HL-60/S4 treated with phorbol 12-myristate 13-acetate at 8.2 ng/mL for 4 days and 3 days (cell line): ENCODE results near the gene PCSK4.

ENCODE experiments used
- in situ Hi-C: fragments of 300-500 bp; cut with MboI; formaldehyde crosslinking; loops from 2 replicates; pipeline ENCODE4 v1.15.0; 2022; ENCODE audit warnings: low sequenced_read_pairs

The PCSK4 gene

GRCh38 chr19:1457892-1458291 lies 32.3 kb downstream of the PCSK4 start:
- in situ Hi-C loops, result no loop called here

GRCh38 chr19:1457031-1457739 lies 33.0 kb downstream of the PCSK4 start:
- in situ Hi-C loops, result no loop called here

- in situ Hi-C loops, result no loop called here
These were observed 33.8 kb downstream of the PCSK4 start for GRCh38 chr19:1456121-1456900.

- in situ Hi-C loops, result no loop called here
These were observed 34.6 kb downstream of the PCSK4 start for GRCh38 chr19:1455336-1456120.

DNA sequence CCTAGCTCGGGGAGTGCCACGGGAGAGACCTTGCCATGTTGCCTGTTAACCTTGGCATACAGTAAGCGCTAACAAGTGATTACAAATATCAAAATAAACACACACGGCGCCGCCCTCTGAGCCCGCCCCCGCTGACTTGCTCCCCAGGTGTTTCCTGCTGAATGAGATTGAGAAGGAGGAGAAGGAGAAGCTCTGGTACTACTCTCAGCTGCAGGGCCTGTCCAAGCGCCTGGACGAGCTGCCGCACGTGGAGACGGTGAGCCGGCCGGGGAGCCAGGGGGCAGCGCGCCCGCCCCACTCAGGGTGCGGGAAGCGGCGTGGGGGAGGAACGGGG lies 35.2 kb downstream of the PCSK4 start:
- in situ Hi-C loops, result no loop called here

- in situ Hi-C loops, result no loop called here
These were observed 36.4 kb downstream of the PCSK4 start for GRCh38 chr19:1453525-1454364.

DNA sequence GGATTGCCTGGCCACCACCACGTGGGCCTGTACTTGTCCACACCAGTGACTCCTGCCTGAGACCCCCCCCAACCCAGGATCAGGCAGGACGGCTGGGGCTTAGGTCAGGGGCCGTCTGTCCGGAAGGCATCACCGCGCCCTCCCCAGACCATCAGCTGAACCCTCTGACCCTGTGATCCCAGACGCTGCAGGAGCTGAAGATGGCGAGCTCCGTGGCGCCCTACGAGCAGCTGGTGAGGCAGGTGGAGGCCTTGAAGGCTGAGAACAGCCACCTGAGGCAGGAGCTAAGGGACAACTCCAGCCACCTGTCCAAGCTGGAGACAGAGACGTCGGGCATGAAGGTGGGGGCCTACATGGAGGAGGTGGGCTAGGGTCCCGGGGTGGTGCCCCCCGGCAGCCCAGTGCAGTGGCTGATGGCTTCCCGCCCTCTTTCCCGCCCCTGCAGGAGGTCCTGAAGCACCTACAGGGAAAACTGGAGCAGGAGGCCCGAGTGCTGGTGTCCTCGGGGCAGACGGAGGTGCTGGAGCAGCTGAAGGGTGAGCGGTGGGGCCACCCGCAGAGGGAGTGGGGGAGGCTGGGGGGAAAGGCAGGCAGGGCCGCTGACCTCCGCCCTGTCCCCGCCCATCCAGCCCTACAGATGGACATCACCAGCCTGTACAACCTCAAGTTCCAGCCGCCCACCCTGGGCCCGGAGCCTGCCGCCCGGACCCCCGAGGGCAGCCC lies 37.2 kb downstream of the PCSK4 start:
- in situ Hi-C loops, result no loop called here

GRCh38 chr19:1451916-1452801 lies 38.0 kb downstream of the PCSK4 start:
- in situ Hi-C loops, result no loop called here

DNA sequence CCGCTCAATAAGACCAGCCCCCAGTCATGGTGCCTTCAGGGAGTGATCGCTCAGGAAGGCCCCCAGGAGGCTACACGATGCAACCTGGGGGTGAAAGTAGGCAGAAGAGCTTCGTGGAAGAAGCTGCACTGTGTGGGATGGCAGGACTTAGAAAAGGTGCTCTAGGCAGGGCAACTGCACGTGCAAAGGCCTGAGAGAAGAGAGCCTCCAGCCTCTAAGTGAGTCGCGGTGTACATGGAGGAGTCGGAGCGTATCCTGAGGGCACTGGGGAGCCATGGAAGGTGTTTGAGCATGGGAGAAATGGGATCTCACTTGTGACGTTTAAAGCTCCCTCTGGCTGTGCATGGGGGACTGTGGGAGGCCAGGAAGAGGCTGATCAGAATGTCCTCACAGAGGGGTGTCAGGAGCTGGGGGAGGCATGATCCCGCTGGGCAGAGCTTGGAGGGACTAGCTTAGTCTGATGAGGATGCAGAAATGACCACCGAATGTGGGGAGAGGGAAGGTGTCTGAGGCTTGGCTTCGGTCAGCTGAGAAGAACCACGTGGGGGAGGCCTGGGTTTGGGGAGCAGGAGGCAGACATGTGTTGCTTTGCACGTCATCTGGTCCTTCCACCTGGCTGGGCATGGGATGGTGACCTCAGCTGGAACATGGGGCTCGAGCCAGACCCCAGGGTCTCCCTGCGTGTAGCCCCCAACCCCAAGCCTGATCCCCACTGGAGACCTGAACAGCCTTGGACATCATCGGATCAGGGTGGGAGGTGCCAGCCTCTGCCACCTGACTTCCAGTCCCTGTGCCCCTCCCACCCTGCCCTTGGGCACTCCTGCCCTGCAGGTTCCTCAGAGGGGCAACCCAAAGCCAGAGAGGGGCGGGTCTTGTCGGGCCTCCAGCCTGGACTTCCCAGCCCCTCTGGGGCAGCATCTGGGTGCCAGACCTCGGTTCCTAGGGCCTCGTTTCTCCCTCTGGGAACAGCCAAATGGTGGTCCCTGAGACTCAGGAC lies 39.1 kb downstream of the PCSK4 start:
- in situ Hi-C loops, result no loop called here

GRCh38 chr19:1449467-1450442 lies 40.4 kb downstream of the PCSK4 start, which contains the start of gene APC2:
Gene APC2 (plus strand): TSS chr19:1450121. CDS start chr19:1453002, 2,881 bp downstream.
- in situ Hi-C loops, result no loop called here

- in situ Hi-C loops, result no loop called here
These were observed 42.2 kb downstream of the PCSK4 start for GRCh38 chr19:1447944-1448343.

- in situ Hi-C loops, result no loop called here
These were observed 42.6 kb downstream of the PCSK4 start for GRCh38 chr19:1447504-1447903.

DNA sequence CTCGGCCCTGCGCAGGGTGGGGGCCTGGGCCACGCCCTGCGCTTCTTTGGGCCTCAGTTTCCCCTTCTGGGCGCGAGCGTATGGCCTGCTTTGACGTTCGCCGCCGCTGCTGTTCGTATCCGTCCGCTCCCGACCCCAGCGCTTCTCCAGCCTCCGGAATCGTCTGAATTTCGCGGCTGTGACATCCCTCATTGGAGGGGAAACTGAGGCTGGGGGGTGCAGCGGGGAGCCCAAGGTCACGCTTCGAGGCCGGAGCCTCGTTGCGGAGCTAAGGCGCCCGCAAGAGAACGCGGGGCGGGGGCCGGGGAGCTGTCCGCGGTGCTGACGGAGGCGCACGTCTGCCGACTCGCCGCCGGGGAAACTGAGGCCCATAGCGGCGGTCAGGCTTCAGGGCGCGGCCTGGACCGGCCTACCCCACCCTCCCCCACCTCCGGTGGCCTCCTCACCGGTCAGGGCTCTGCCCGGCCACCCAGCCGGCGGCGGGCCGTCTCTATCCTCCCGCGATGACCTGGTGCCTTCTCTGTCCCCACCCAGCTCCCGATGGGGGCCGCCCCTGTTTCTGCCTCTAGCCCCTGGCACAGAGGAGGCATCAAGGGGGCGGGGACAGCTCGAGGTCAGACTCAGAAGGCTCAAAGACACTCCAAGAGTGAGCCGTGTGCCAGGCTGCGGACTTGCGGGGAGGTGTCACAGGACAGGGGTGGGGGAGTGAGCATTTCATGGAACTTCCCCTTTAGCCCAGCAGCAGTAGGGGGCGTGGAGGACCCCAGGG lies 43.3 kb downstream of the PCSK4 start:
- in situ Hi-C loops, result no loop called here

DNA sequence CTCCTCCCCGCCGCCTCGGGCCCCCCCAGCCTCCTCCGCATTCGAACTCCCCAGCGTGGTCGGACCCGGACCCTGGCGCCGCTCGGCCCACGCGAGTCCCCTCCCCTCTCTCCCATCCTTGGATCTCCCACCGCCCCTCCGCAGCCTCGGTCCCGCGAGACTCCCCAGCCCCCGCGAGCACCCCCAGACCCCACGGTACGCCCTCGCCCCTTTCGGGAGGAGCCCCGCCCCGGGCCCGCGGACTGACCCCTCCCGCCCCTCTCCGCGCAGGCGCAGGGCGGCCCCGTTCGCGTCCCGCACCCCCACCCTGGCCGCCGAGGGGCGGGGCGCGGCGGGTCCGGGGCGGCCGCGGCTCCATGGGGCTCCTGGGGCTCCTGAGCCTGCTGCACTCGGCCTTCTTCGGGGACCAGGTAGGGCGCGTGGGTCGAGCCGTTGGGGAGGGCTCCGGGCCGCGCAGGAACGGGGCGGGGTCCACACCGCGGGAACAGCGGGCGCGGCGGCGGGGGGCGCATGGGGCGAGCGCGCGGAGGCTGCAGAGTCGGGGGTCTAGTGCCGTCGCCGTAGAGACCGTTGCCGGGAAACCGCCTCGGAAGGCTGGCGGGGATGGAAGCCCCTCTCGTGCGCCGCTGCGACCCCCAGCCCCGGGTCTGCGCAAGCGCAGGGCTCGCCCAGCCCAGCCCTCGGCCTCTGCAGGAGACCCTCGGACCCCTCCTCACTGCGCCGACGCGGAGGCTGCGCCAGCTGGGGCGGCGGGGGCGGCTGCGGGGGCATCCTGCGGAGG lies 44.0 kb downstream of the PCSK4 start:
- in situ Hi-C loops, result no loop called here
